ENCODE data around the gene PRSS1.

GRCh38 chr7:142782922-142783900, 33.9 kb downstream of the PRSS1 start:
- TF ChIP-seq CTCF (IDR thresholded peaks at IDR 0.05) = peak; percentile 84 to 97 (median 95)
- TF ChIP-seq POLR2A (IDR thresholded peaks at IDR 0.05) = no peak

Measured in esophagus squamous epithelium (tissue), 4 donors.